SHP77 (cell line): ENCODE data around the gene ASMT.
"Not testable (repeated sequence)": the region's sequence is repeated elsewhere in the genome, so short reads cannot be mapped to it uniquely, and the experiment has no call there.

Source experiments
- DNase-seq, 2 experiments: peaks; one replicate each; lab custom pipeline; 2025; lab: John Stamatoyannopoulos, UW

The ASMT gene

DNA sequence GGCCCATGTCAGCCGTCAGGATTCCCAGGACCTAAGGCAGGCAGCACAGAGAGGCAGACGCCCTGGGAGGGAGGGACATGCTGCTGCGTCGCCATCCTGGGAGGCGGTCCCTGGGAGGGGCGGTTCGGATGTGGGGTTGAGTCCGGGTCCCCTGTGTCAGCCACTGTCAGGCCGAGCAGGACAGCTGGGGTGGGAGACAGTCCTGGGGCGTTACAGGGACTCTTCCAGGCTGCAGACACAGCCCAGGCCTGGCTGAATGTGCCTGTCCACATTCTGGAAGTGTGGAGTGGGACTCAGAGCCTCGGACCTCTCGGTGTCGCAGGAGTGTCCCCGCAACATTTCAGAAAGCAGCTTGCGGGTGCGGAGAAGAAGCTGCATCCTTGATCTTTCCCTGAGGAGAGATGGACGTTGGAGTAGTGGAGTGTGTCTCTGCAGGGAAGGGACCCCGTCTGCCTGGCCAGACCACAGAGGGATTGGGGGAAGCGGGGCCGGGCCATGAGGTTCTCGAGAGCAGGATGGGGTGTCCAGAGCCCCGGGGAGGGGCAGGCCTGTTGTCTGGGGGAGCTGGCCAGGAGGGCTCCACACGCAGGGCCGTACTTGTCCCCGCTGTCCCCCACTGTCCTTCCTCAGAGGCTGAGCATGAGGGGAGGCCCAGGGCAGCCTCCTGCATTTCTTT, 17.4 kb upstream of the ASMT start:
- no peak for DNase-seq

DNA sequence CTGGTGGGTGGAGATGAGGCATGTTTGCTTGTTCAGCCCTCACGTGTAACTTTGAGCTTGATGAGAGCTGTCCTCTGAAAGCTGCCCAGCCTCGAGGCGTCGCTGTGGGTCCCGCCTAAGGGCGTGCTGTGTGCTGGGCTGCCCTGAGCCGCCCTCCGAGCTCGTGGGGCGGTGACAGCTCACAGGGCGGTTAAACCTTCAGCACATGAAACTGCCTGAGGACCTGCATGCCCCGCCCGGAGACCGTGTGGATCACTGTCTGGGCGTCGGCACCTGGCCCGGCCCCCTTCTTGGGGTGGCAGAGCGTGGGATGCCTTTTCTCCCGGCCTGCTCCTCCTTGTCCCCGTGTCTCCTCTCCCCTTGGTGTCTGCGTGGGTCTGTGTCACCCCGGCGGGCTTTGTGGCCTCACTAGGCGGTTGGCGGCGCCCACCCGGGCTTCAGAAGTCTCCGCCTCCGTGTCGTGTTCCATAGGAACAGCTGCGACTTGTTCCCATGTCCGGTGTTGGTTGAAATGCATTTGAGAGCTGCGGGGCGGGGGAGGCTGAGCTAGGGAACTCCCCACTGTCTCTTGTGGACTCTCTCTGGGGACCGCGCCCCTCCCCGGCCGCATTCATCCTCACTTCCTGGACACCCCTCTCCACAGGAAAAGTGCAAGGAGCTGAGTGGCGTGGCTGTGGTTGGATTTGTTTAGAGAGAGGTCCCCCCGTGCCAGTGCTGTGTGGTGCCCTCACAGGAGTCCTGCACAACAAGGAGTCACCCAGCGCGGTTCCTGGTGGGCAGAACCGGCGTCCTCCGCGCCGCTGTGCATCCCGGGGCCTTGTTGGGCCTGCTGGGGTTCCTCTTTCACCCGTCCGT, 16.6 kb upstream of the ASMT start:
- no peak for DNase-seq

- no peak for DNase-seq
Measured at GRCh38 chrX:1598876-1599790, 15.7 kb upstream of the ASMT start.

GRCh38 chrX:1599791-1600405, 15.0 kb upstream of the ASMT start:
- DNase-seq: no peak

GRCh38 chrX:1600406-1601050, 14.3 kb upstream of the ASMT start:
- no peak for DNase-seq

DNA sequence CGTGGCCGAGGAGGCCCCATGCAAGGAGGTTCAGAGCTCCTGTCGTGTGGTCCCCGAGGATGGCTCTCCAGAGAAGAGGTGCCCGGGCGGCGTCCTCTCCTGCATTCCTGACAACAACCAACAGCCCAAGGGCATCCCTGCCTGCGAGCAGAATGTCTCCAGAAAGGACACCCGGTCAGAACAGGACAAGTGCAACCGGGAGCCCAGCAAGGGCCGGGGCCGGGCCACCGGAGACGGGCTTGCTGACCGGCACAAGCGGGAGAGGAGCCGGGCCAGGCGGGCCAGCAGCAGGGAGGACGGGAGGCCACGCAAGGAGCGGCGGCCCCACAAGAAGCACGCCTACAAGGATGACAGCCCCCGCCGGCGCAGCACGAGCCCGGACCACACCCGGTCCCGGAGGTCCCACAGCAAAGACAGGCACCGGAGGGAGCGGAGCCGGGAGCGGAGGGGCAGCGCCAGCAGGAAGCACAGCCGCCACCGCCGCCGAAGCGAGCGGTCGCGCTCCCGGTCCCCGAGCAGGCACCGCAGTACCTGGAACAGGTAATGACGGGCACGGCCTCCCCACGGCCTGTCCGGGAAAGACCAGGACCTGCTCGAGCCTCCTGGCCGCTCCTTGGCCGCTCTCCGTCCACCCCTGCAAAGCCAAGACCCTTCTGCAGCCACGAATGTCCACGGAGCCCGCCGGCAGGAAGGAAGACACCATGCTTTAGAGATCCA, 13.7 kb upstream of the ASMT start:
- no peak for DNase-seq

- DNase-seq: no peak
Measured at GRCh38 chrX:1601768-1602085, 13.1 kb upstream of the ASMT start.

- DNase-seq: no peak
Measured at GRCh38 chrX:1602299-1602698, 12.6 kb upstream of the ASMT start.

DNA sequence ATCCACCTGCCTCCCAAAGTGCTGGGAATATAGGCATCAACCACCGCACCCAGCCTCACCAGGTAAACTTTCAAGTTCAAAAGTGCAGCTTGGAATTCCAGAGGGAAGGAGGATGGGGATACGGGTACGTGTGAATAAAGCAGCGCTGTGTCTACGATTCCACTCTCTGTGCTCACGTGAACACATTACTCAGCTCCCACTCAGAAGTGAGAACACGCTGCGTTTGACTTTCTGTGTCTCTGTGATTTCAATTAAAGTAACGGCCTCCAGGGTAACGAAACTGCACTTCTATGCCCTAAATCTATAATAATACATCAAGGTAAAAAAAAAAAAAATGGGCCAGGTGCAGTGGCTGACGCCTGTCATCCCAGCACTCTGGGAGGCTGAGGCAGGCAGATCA, 8.4 kb upstream of the ASMT start:
- no peak for DNase-seq

- no peak for DNase-seq
Measured at GRCh38 chrX:1609311-1609710, 5.5 kb upstream of the ASMT start.

GRCh38 chrX:1609762-1610161, 5.1 kb upstream of the ASMT start:
- DNase-seq: no peak

DNA sequence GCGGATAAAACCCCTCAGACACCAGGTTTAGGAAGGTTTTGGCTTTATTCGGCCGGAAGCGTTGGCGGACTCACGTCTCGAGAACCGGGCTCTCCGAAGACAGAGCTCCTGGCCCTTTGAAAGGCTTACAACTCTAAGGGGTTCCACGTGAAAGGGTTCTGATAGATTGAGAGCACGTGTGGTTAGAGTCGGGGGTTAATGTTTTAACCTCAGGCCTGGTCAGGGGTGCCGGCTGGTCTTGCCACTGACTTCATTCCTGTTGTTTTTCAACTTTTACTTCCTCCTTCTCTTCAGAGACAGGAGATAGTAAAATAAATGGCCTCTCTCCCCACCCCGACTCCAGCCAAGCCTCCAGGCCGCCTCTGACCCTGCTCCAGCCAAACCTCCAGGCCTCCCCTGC, 4.7 kb upstream of the ASMT start:
- no peak for DNase-seq

DNA sequence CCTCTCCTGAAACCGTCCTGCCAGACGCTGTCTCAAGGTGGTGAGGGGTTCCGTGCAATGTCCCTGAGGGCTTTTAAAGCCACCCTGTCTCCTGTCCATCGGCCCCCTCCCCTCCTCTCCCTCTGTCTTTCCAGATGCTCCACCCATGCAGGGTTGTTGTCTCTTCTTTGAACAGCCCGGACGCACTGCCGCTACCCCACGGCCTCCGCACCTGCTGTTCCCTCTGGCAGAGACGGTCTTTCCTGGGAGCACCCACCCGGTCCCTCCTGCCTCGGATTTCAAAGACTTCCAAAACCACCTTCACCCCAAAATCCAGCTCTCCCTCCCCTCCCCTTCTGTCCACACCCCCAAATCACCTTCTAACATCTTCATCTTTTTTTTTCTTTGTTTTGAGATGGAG, 4.1 kb upstream of the ASMT start:
- DNase-seq: no peak

- no peak for DNase-seq
Measured at GRCh38 chrX:1612641-1613286, 2.1 kb upstream of the ASMT start.

- no peak for DNase-seq
Measured at GRCh38 chrX:1618689-1619088, 3.8 kb downstream of the ASMT start.

DNA sequence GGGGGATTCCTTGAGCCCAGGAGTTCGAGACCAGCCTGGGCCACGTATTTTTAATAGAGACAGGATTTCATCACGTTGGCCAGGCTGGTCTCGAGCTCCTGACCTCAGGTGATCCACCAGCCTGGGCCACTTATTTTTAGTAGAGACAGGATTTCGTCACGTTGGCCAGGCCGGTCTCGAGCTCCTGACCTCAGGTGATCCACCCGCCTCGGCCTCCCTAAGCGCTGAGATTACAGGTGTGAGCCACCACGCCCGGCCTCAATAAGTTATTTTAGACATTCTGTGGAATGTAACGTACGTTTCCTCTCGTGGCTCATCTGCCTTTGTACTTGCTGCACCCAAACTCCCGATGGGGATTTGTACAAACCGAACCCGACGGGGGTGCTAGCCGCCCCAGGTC, 8.8 kb downstream of the ASMT start:
- no peak for DNase-seq

- not testable (repeated sequence) for DNase-seq
Measured at GRCh38 chrX:1624158-1624860, 9.4 kb downstream of the ASMT start.

DNA sequence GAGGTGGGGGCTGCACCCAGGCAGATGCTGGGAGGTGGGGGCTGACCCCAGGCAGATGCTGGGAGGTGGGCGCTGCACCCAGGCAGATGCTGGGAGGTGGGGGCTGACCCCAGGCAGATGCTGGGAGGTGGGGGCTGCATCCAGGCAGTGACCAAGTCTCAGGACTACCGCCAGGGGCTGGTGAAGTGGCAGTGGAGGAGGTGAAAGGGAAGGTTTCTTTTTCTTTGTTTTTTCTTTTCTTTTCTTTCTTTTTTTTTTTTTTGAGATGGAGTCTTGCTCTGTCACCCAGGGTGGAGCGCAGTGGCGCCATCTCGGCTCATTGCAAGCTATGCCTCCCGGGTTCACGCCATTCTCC, 10.0 kb downstream of the ASMT start:
- not testable (repeated sequence) for DNase-seq

GRCh38 chrX:1629244-1629643, 14.4 kb downstream of the ASMT start:
- no peak for DNase-seq

DNA sequence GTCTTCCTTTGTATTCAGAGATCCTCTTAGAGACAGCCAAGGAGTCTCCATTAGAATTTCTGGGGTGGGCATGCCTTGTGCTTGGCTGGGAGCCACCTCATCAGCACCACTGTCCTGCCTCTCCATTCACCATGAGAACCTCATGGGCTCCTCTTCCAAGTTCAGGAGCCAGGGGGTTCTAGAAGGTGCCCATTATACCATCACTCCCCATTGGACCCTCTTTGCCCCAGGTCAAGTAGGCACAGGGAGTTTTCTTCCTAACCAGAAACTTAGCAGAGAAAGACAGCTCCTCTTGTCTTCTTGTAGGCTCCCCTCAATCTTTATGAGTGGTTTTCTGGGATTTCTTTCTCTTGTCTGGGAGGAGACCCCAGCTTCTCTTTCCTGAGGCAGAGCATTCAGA, 31.1 kb downstream of the ASMT start:
- DNase-seq: no peak
